A549 (cell line): Measurements from ENCODE around the gene APLN. TPM values are rescaled to one million over a fixed set of nuclear protein-coding genes. Genes with fewer than 3 reads are reported as not detected.

Experiments
- ATAC-seq, 2 experiments: fragments of 200-7000 bp in 1 of 2; fragments of >200 bp in 1 of 2; cut with Nextera tagmentation in 1 of 2; cut with Tn5 transposase in 1 of 2; 3 replicates each; pipeline versions ENCODE4 v1.8.0 to v1.9.1; 2018 to 2020; ENCODE audit warnings: mild to moderate bottlenecking in 1 of 2, moderate library complexity in 1 of 2
- CTCF ChIA-PET: fragments of 300-600 bp; sonication (Branson Sonifier 250); formaldehyde crosslinking; extraction: SDS; loops from one replicate; lab custom pipeline; 2021; ENCODE audit warnings: antibody characterized with exemption, inconsistent platforms; lab: Yijun Ruan, JAX
- POLR2A ChIA-PET: fragments of 350-600 bp; formaldehyde crosslinking; extraction: SDS; loops from one replicate; lab custom pipeline; 2021; ENCODE audit warnings: antibody characterized with exemption, inconsistent platforms; lab: Yijun Ruan, JAX
- DNase-seq, 2 experiments: peaks; one replicate each; pipeline versions ENCODE4 v3.0.0 to v3.0.0-alpha.2; 2011 to 2016; ENCODE audit warnings: low read depth in 1 of 2, low spot score in 1 of 2
- FAIRE-seq: peaks from 2 replicates; lab custom pipeline; 2011; peaks lifted over from hg19 to GRCh38; lab: Jason Lieb, UNC
- H3K27ac ChIP-seq, 2 experiments: fragments of >200 bp; sonication (Bioruptor Twin); formaldehyde crosslinking; 3 replicates each; pipeline ENCODE4 v1.5.1; 2016 to 2017
- H3K4me1 ChIP-seq: fragments of >200 bp; sonication (Bioruptor Twin); formaldehyde crosslinking; 3 replicates; pipeline ENCODE4 v1.6.1; 2016
- H3K4me2 ChIP-seq: fragments of >200 bp; sonication (Bioruptor Twin); formaldehyde crosslinking; 3 replicates; pipeline ENCODE4 v1.6.1; 2016
- H3K4me3 ChIP-seq: fragments of >200 bp; sonication (Bioruptor Twin); formaldehyde crosslinking; 3 replicates; pipeline ENCODE4 v1.5.1; 2016
- H3K9me3 ChIP-seq: fragments of >200 bp; sonication (Bioruptor Twin); formaldehyde crosslinking; 3 replicates; pipeline ENCODE4 v1.6.1; 2016
- ATOH8 ChIP-seq: fragments of 250-450 bp; sonication (Bioruptor Pico); IDR thresholded peaks from 2 replicates; pipeline ENCODE4 v1.5.0; 2020; ENCODE audit warnings: low read depth, mild to moderate bottlenecking, moderate library complexity
- CBX2 ChIP-seq: fragments of 200-600 bp; sonication (generic); IDR thresholded peaks from 2 replicates; pipeline ENCODE4 v1.6.1; 2016; ENCODE audit warnings: low read depth, mild to moderate bottlenecking, borderline replicate concordance
- CHD2 ChIP-seq: fragments of 150-350 bp; IDR thresholded peaks from 2 replicates; pipeline ENCODE4 v1.6.1; 2014; ENCODE audit warnings: low read length; ENCODE audit not compliant: partially characterized antibody
- CHD4 ChIP-seq: fragments of 200-600 bp; sonication (generic); IDR thresholded peaks from 2 replicates; pipeline ENCODE4 v1.6.1; 2016; ENCODE audit warnings: antibody characterized with exemption, mild to moderate bottlenecking, borderline replicate concordance
- EHF ChIP-seq: fragments of 250-450 bp; sonication (Bioruptor Pico); IDR thresholded peaks from 2 replicates; pipeline ENCODE4 v1.5.0; 2020; ENCODE audit warnings: mild to moderate bottlenecking
- EHMT2 ChIP-seq: fragments of 200-600 bp; sonication (generic); IDR thresholded peaks from 2 replicates; pipeline ENCODE4 v1.6.1; 2016; ENCODE audit warnings: antibody characterized with exemption, low read depth, mild to moderate bottlenecking, moderate library complexity
- ESRRA ChIP-seq: fragments of 150-350 bp; IDR thresholded peaks from 2 replicates; pipeline ENCODE4 v1.6.1; 2014; ENCODE audit warnings: mild to moderate bottlenecking, low read length, borderline replicate concordance
- FOSL2 ChIP-seq, 2 experiments: fragments of 450-650 bp in 1 of 2; fragments of >200 bp in 1 of 2; sonication (Bioruptor Twin) in 1 of 2; formaldehyde crosslinking; IDR thresholded peaks; 2 replicates each; pipeline versions ENCODE4 v1.5.0 to v1.6.1; 2016 to 2020; ENCODE audit warnings: mild to moderate bottlenecking in 1 of 2, moderate library complexity in 1 of 2
- HOXA7 ChIP-seq: fragments of 250-450 bp; sonication (Bioruptor Pico); IDR thresholded peaks from 2 replicates; pipeline ENCODE4 v1.5.0; 2020; ENCODE audit warnings: mild to moderate bottlenecking, moderate library complexity
- JUNB ChIP-seq: fragments of >200 bp; sonication (Bioruptor Twin); formaldehyde crosslinking; IDR thresholded peaks from 2 replicates; pipeline ENCODE4 v1.6.1; 2016
- KDM5A ChIP-seq: fragments of 200-600 bp; sonication (generic); IDR thresholded peaks from 2 replicates; pipeline ENCODE4 v1.6.1; 2016; ENCODE audit warnings: antibody characterized with exemption, mild to moderate bottlenecking
- MAFK ChIP-seq: fragments of 450-650 bp; IDR thresholded peaks from 2 replicates; pipeline ENCODE4 v1.6.1; 2014; ENCODE audit not compliant: partially characterized antibody
- MAX ChIP-seq: IDR thresholded peaks from 2 replicates; pipeline ENCODE4 v1.6.1; 2012
- POLR2A ChIP-seq: IDR thresholded peaks from 2 replicates; pipeline ENCODE4 v1.6.1; 2012; ENCODE audit warnings: mild to moderate bottlenecking, low read length
- RAD21 ChIP-seq, 2 experiments: fragments of >200 bp in 1 of 2; sonication (Bioruptor Twin) in 1 of 2; formaldehyde crosslinking in 1 of 2; IDR thresholded peaks in 1 of 2; conservative IDR thresholded peaks in 1 of 2; 2 replicates in 1 of 2; 3 replicates in 1 of 2; pipeline ENCODE4 v1.6.1; 2012 to 2018; ENCODE audit warnings: inconsistent platforms in 1 of 2
- RNF2 ChIP-seq: fragments of 200-600 bp; sonication (generic); IDR thresholded peaks from 2 replicates; pipeline ENCODE4 v1.6.1; 2016; ENCODE audit warnings: low read depth, mild to moderate bottlenecking, antibody characterized with exemption, moderate library complexity, borderline replicate concordance
- SMC3 ChIP-seq: fragments of >200 bp; sonication (Bioruptor Twin); formaldehyde crosslinking; IDR thresholded peaks from 3 replicates; pipeline ENCODE4 v1.6.1; 2018; ENCODE audit warnings: inconsistent platforms
- TFCP2L1 ChIP-seq: fragments of 250-450 bp; sonication (Bioruptor Pico); IDR thresholded peaks from 2 replicates; pipeline ENCODE4 v1.5.0; 2021; ENCODE audit warnings: mild to moderate bottlenecking
- TP53 ChIP-seq: fragments of 250-450 bp; sonication (Bioruptor Pico); IDR thresholded peaks from 2 replicates; pipeline ENCODE4 v1.5.0; 2021; ENCODE audit warnings: mild to moderate bottlenecking, moderate library complexity
- WGBS: methylation state at CpG from one replicate; pipeline ENCODE4 v1.1.6; 2017; ENCODE audit errors: missing lambda C conversion rate; 5-methylcytosine and 5-hydroxymethylcytosine counted together
- polyA plus RNA-seq, 4 experiments: library from polyadenylated mRNA; depleted of rRNA in 3 of 4; stranded (reverse); fragments of >200 nt; fragmentation: RNase III in 1 of 4; extraction: RNeasy Plus Mini Kit Qiagen cat#74134 plus additional on column Dnase treatment in 1 of 4; gene quantifications; 2 replicates in 3 of 4; 3 replicates in 1 of 4; pipeline ENCODE4 v1.2.3, GENCODE V29; 2011 to 2017

Gene APLN
- polyA plus RNA-seq, 2 of the 4 experiments (the other 2 are of a cell fraction), result 0.18 to 0.74 TPM

DNA sequence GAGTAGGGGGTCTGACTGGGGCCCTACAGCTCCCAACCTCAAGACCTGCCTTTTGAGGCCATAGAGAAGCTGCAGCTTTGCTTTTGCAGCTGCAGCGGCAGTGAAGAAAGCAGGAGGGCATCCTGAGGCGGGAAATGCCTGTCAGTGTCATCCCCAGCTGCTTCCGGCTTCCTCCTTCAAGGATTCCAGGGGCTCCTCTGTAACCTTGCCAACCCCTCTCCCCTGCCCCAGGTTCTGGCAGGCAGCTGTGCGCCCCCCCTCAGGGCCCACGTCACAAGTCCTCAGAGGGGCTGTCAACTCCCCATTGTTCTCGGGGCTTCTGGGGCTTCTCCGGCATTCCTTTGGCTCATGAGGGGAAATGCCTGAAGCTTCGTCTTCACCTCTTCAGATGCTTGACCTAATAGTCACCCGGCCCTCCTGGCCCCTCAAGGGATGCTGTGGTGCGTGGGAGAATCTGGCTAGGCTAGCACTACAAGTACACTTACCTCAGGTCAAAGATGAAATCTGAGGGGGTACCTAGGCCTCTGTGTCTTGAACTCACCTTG lies 31.9 kb downstream of the APLN start:
- DNase-seq, result no peak
- ChIA-PET CTCF (interaction anchor here (0.9 to 2.3 kb wide), 4 partner anchors 8 to 103 kb away, joined by 3 to 14 read pairs (median 4); no protein-coding TSS in a partner anchor), POLR2A (no interaction called here)
- ATAC-seq, result no peak
- Histone ChIP-seq H3K4me3 (no peak overlapping the region), H3K27ac (no peak overlapping the region), H3K9me3 (no peaks in the 10 kb centered on the region), H3K4me1 (no peaks in the 10 kb centered on the region), H3K4me2 (no peak overlapping the region)
- WGBS, result 83% methylated on average over 7 of the region's 10 CpGs
- TF ChIP-seq ESRRA (no peak), CBX2 (no peak), ATOH8 (CRISPR knock-in tag) (no peak), CHD4 (no peak), SMC3 (no peak), EHMT2 (no peak), RNF2 (no peak)
- no peak for FAIRE-seq

GRCh38 chrX:129618997-129619396 lies 35.8 kb downstream of the APLN start:
- TF ChIP-seq CHD2 (no peak), JUNB (no peak)
- H3K27ac ChIP-seq, result no peak overlapping the region
- CTCF ChIA-PET, result interaction anchor here (1.0 to 1.5 kb wide), 4 partner anchors 9 to 36 kb away, joined by 3 to 6 read pairs (median 4); partner anchors contain the start of gene APLN
- H3K9me3 ChIP-seq, result no peaks in the 10 kb centered on the region
- DNase-seq, result no peak
- H3K4me3 ChIP-seq, result no peak overlapping the region
- no peak for FAIRE-seq
- POLR2A ChIA-PET, result no interaction called here
- no peaks in the 10 kb centered on the region for H3K4me1 ChIP-seq
- 54% methylated on average over 4 of the region's 4 CpGs for WGBS
- ATAC-seq, result no peak
- no peak overlapping the region for H3K4me2 ChIP-seq

- no peaks in the 10 kb centered on the region for H3K4me1 ChIP-seq
- H3K4me3 ChIP-seq, result no peak overlapping the region
- POLR2A ChIA-PET, result no interaction called here
- no peaks in the 10 kb centered on the region for H3K9me3 ChIP-seq
- FAIRE-seq (no peak), DNase-seq (no peak), ATAC-seq (no peak)
- CTCF ChIA-PET, result interaction anchor here (0.6 to 2.2 kb wide), 5 partner anchors 11 to 443 kb away, joined by 3 to 11 read pairs (median 3); no protein-coding TSS in a partner anchor
- H3K27ac ChIP-seq, result no peak overlapping the region
- no peak overlapping the region for H3K4me2 ChIP-seq
- no peak for TF ChIP-seq ATOH8 (CRISPR knock-in tag)
- TF ChIP-seq RAD21 (conservative IDR thresholded peaks at IDR 0.05 in 1 of 2, IDR thresholded peaks at IDR 0.05 in 1 of 2), result no peak
- no peak for TF ChIP-seq KDM5A
- TF ChIP-seq EHF (CRISPR knock-in tag), result no peak
- no peak for TF ChIP-seq POLR2A
- 71% methylated on average over 6 of the region's 6 CpGs for WGBS
Measured at GRCh38 chrX:129617420-129617819, 37.3 kb downstream of the APLN start.

- Histone ChIP-seq H3K27ac (no peak overlapping the region), H3K9me3 (no peaks in the 10 kb centered on the region), H3K4me3 (no peak overlapping the region), H3K4me1 (no peaks in the 10 kb centered on the region), H3K4me2 (no peak overlapping the region)
- ChIA-PET CTCF (interaction anchor here (1.1 to 1.3 kb wide), 3 partner anchors 13 to 112 kb away, joined by 3 to 5 read pairs (median 4); no protein-coding TSS in a partner anchor), POLR2A (no interaction called here)
- DNase-seq (no peak), ATAC-seq (no peak), FAIRE-seq (no peak)
- no peak for TF ChIP-seq TP53 (CRISPR knock-in tag)
- TF ChIP-seq MAX, result no peak
- no peak for TF ChIP-seq TFCP2L1 (CRISPR knock-in tag)
- TF ChIP-seq HOXA7 (CRISPR knock-in tag), result no peak
- no peak for TF ChIP-seq FOSL2 (IDR thresholded peaks at IDR 0.05)
- no peak for TF ChIP-seq FOSL2 (CRISPR knock-in tag; IDR thresholded peaks at IDR 0.05)
- TF ChIP-seq RAD21 (conservative IDR thresholded peaks at IDR 0.05 in 1 of 2, IDR thresholded peaks at IDR 0.05 in 1 of 2), result no peak
- TF ChIP-seq MAFK, result no peak
- no peak for TF ChIP-seq CHD2
- 87% methylated on average over 5 of the region's 5 CpGs for WGBS
Measured at GRCh38 chrX:129614481-129615255, 40.1 kb downstream of the APLN start.
